Stimulated activated CD4-positive, alpha-beta T cell treated with anti-CD3 and anti-CD28 coated beads, TNF-alpha, amount 100 ng/mL, for 1 hour (primary cell): ENCODE measurements around the gene PSME3.
"Not testable (repeated sequence)": the region's sequence is repeated elsewhere in the genome, so short reads cannot be mapped to it uniquely, and the experiment has no call there.

Source experiments
- DNase-seq, 3 donors: peaks; one replicate each; pipeline ENCODE4 v3.0.0-alpha.2; 2020; ENCODE audit warnings: low read depth in 3 of 3, low spot score in 1 of 3

PSME3 gene

DNA sequence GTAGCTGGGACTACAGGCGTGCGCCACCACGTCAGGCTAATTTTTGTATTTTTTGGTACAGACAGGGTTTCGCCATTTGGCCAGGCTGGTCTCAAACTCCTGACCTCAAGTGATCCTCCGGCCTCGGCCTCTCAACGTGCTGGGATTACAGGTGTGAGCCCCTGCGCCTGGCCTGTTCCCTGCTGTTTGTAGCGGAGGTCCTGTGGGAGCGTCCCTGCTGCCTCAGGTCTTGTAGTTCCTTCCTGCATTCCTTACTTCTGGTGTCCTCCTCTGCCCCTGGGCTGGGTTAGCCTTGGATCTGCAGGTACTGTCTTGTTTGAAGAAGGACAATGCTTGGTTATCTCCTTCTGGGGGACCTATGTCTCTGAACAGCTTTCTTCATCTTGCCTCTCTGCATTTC is 43.8 kb downstream of the PSME3 start:
- no peak for DNase-seq

GRCh38 chr17:42878123-42878880 is 45.1 kb downstream of the PSME3 start:
- DNase-seq: no peak

DNA sequence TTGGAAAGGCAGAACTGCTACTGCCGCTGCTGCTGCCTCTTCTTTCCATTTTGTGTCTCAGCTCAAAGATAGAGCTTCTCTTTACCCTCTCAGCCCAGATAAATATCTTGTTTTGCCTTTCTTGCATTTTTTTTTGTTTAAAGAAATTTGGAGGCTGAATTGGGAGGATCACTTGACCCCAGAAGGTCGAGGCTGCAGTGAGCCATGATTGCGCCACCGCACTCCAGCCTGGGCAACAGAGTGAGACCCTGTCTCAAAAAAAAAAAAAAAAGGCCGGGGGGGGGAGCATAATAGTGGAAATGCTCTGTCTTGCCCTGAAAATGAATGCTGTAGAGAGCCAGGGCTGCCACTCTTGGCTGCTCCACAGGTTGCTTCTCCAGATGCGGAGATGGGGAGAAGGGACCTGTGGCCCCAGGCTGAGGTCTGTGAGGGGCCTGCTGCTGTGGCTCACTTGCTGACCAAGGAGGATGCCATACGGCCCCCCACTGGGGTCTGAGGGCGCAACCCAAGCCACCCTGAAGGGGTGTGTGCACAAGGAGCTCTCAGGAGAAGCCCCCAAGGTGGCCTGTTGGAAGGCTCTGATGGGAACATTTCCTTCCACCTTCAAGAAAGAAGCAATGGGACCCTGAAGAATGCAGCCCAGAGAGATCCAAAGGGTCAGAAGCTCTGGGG is 45.9 kb downstream of the PSME3 start:
- DNase-seq: no peak

- DNase-seq: no peak
Measured at GRCh38 chr17:42879596-42879985, 46.4 kb downstream of the PSME3 start.

DNA sequence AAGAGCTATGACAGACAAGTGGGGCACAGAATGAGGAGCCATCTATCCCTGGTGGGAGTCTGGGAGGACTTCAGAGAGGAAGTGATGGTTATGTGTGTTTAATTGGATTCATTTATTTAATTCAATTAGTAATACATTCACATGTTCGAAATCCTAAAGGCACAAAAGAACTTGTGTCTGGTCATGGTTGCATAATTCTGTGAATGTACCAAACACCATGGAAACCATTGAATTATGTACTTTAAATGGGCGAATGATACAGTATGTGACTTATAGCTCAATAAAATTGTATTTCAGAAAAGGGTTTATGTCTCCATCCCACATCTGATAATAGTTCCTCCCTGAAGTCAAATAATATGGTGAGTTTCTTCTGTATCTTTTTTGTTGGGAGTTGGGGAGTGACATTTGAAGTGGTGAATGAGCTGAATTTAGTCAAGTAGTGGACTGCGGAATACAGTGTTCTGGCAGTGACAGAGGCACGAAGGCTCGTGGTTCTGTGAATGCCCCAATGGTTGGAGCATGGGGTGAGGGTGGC is 47.6 kb downstream of the PSME3 start:
- no peak for DNase-seq

GRCh38 chr17:42881706-42882105 is 48.5 kb downstream of the PSME3 start:
- not testable (repeated sequence) for DNase-seq

DNA sequence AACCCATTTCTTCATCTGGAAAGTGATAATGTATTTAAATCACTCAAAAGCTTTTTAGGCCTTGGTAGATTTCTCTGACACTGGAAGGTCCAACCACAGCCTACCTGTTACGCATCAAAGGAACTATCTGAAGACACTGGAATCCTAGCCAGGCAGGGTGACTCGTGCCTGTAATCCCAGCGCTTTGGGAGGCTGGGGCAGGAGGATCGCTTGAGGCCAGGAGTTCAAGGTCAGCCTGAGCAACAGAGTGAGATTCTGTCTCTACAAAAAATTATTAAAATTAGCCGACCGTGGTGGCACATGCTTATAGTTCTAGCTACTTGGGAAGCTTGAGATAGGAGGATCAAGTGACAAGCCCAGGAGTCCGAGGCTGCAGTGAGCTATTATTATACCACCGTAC is 49.0 kb downstream of the PSME3 start:
- DNase-seq: no peak

DNA sequence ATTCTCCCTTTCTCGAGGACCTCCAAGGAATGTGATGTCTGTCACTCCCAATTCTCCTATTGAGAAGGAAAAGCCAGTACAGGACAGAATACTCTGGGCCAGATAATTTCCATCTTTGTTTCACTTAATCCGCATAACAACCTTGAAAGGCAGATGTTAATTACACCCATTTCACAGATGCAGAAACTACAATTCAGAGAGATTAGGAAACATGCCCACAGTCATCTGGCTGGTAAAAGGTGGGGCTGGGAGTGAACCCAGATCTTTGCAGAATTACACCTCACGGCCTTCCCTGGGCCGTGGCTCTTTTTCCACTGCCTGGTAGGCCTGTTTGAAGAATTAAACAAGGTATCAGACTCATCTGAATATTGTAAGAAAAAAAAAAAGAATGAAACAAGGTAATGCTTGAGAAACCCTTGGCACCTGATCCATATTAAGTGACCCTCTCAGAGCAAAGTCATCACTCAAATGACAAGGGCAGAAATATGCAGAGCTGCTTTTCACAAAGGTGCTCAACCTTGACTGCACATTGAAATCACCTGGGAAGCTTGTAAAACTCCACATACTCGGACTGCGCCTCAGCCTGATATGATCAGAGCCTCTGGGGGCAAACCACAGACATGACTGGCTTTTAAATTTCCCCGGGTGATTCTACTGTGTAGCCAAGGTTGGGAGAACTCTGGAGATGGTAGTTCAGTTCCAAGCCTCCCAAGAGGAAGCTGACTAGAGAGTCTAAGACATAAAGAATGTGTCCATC is 50.8 kb downstream of the PSME3 start:
- no peak for DNase-seq

DNA sequence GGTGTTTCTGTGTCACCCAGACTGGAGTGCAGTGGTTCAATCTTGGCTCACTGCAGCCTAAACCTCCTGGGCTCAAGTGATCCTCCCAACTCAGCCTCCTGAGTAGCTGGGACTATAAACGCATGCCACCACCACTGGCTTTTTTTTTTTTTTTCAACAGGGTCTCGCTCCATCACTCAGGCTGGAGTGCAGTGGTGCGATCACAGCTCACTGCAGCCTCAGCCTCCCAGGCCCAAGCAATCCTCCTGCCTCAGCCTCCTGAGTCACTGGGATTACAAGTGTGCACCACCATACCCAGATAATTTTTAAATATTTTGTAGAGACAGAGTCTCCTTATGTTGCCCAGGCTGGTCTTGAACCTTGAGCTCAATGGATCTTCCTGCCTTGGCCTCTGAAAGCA is 52.6 kb downstream of the PSME3 start:
- not testable (repeated sequence) for DNase-seq

- DNase-seq: no peak
Measured at GRCh38 chr17:42886283-42887176, 53.3 kb downstream of the PSME3 start.

GRCh38 chr17:42889809-42890208 is 56.6 kb downstream of the PSME3 start:
- DNase-seq: no peak

- DNase-seq: no peak
Measured at GRCh38 chr17:42891539-42892152, 58.4 kb downstream of the PSME3 start.

GRCh38 chr17:42893359-42893758 is 60.2 kb downstream of the PSME3 start:
- no peak for DNase-seq
